K562 (cell line): ENCODE data around the gene EZH1. TPM values are rescaled to one million over a fixed set of nuclear protein-coding genes. Genes with fewer than 3 reads are reported as not detected.

ENCODE experiments used
- ATF4 ChIP-seq: fragments of 450-650 bp; formaldehyde crosslinking; IDR thresholded peaks from 2 replicates; pipeline ENCODE4 v1.4.0; 2022; ENCODE audit warnings: mild to moderate bottlenecking, moderate library complexity
- CC2D1A ChIP-seq: fragments of 450-650 bp; IDR thresholded peaks from 2 replicates; pipeline ENCODE4 v1.6.1; 2017; ENCODE audit warnings: mild to moderate bottlenecking
- COPS2 ChIP-seq: fragments of 450-650 bp; conservative IDR thresholded peaks from 2 replicates; pipeline ENCODE4 v1.6.1; 2016; ENCODE audit warnings: mild to moderate bottlenecking, moderate library complexity
- CTBP1 ChIP-seq: fragments of 450-650 bp; IDR thresholded peaks from 2 replicates; pipeline ENCODE4 v1.6.1; 2016; ENCODE audit warnings: borderline replicate concordance
- E4F1 ChIP-seq: fragments of 250-450 bp; sonication (Bioruptor Pico); IDR thresholded peaks from 2 replicates; pipeline ENCODE4 v1.5.0; 2021; ENCODE audit warnings: mild to moderate bottlenecking, borderline replicate concordance
- ELF2 ChIP-seq: fragments of 250-450 bp; sonication (Bioruptor Pico); IDR thresholded peaks from 2 replicates; pipeline ENCODE4 v1.5.0; 2021; ENCODE audit warnings: mild to moderate bottlenecking
- HNRNPLL ChIP-seq: fragments of 200-400 bp; formaldehyde crosslinking; IDR thresholded peaks from 2 replicates; pipeline ENCODE4 v1.6.1; 2017; ENCODE audit warnings: low read length, low read depth, mild to moderate bottlenecking; ENCODE audit not compliant: poor library complexity, severe bottlenecking
- MYBL2 ChIP-seq, 2 experiments: fragments of 450-650 bp in 1 of 2; sonication (generic) in 1 of 2; formaldehyde crosslinking in 1 of 2; IDR thresholded peaks; 2 replicates each; pipeline versions ENCODE4 v1.6.1 to v1.8.1; 2017 to 2022; ENCODE audit warnings: borderline replicate concordance in 1 of 2, inconsistent platforms in 1 of 2, low read depth in 1 of 2, mild to moderate bottlenecking in 1 of 2, missing genetic modification reagents in 1 of 2, moderate library complexity in 1 of 2
- MYNN ChIP-seq, 2 experiments: sonication (generic); formaldehyde crosslinking in 1 of 2; IDR thresholded peaks; 2 replicates each; pipeline versions ENCODE4 v1.5.0 to v1.6.1; 2016 to 2020; ENCODE audit warnings: antibody characterized with exemption in 1 of 2, missing genetic modification reagents in 1 of 2
- RAD21 ChIP-seq, 2 experiments: fragments of 250-450 bp in 1 of 2; fragments of 450-650 bp in 1 of 2; sonication (Bioruptor Pico) in 1 of 2; formaldehyde crosslinking in 1 of 2; IDR thresholded peaks in 1 of 2; conservative IDR thresholded peaks in 1 of 2; 2 replicates each; pipeline versions ENCODE4 v1.4.0 to v1.8.0; 2020 to 2022; ENCODE audit warnings: mild to moderate bottlenecking in 2 of 2, moderate library complexity in 1 of 2
- RCOR1 ChIP-seq, 2 experiments: IDR thresholded peaks; 2 replicates each; pipeline ENCODE4 v1.6.1; 2012; ENCODE audit warnings: low read depth in 2 of 2, low read length in 2 of 2, borderline replicate concordance in 1 of 2, improper control_type of control experiment in 1 of 2
- RNF219 ChIP-seq: fragments of 250-450 bp; sonication (Bioruptor Pico); IDR thresholded peaks from 2 replicates; pipeline ENCODE4 v1.5.0; 2022; ENCODE audit warnings: mild to moderate bottlenecking
- ZC3H11A ChIP-seq: IDR thresholded peaks from 2 replicates; pipeline ENCODE4 v1.6.1; 2012; ENCODE audit warnings: low read depth, low read length, improper control_type of control experiment
- ZNF282 ChIP-seq: sonication (generic); formaldehyde crosslinking; IDR thresholded peaks from 2 replicates; pipeline ENCODE4 v1.8.1; 2023; ENCODE audit warnings: missing genetic modification reagents
- polyA plus RNA-seq, 8 experiments: library from polyadenylated mRNA; depleted of rRNA in 4 of 8; stranded (reverse) in 5 of 8; unstranded in 3 of 8; fragments of >200 nt; fragmentation: Nextera tagmentation in 2 of 8; fragmentation: Illumina TruSeq in 1 of 8; extraction: Ambion mirVana in 2 of 8; extraction: Trizol in 1 of 8; gene quantifications; 2 replicates each; pipeline versions ENCODE4 v1.2.1 to v1.2.3, GENCODE V29; 2011 to 2014; ENCODE audit warnings: inconsistent platforms in 1 of 8, missing spikeins in 1 of 8
- total RNA-seq, 7 experiments: library from RNA; depleted of rRNA in 6 of 7; stranded (reverse); fragments of >200 nt in 6 of 7; fragmentation: Illumina TruSeq in 2 of 7; extraction: Trizol in 2 of 7; gene quantifications; 2 replicates each; pipeline versions ENCODE4 v1.2.1 to v1.2.3, GENCODE V29; 2011 to 2021; ENCODE audit warnings: low replicate concordance in 1 of 7
- TF ChIP-seq, protein P1 (sequence below): fragments of 250-450 bp; sonication (Bioruptor Pico); IDR thresholded peaks from 2 replicates; pipeline ENCODE4 v1.4.0; 2020

The EZH1 gene
- total and polyA plus RNA-seq, 9 of the 15 experiments (the other 6 are each of a cell fraction or from before 2014, with no cell fraction given): 8.6 to 40.8 (median 22.9) TPM

GRCh38 chr17:42720996-42721583 is 23.8 kb downstream of the EZH1 start (continued):
- TF ChIP-seq, protein P1, sequence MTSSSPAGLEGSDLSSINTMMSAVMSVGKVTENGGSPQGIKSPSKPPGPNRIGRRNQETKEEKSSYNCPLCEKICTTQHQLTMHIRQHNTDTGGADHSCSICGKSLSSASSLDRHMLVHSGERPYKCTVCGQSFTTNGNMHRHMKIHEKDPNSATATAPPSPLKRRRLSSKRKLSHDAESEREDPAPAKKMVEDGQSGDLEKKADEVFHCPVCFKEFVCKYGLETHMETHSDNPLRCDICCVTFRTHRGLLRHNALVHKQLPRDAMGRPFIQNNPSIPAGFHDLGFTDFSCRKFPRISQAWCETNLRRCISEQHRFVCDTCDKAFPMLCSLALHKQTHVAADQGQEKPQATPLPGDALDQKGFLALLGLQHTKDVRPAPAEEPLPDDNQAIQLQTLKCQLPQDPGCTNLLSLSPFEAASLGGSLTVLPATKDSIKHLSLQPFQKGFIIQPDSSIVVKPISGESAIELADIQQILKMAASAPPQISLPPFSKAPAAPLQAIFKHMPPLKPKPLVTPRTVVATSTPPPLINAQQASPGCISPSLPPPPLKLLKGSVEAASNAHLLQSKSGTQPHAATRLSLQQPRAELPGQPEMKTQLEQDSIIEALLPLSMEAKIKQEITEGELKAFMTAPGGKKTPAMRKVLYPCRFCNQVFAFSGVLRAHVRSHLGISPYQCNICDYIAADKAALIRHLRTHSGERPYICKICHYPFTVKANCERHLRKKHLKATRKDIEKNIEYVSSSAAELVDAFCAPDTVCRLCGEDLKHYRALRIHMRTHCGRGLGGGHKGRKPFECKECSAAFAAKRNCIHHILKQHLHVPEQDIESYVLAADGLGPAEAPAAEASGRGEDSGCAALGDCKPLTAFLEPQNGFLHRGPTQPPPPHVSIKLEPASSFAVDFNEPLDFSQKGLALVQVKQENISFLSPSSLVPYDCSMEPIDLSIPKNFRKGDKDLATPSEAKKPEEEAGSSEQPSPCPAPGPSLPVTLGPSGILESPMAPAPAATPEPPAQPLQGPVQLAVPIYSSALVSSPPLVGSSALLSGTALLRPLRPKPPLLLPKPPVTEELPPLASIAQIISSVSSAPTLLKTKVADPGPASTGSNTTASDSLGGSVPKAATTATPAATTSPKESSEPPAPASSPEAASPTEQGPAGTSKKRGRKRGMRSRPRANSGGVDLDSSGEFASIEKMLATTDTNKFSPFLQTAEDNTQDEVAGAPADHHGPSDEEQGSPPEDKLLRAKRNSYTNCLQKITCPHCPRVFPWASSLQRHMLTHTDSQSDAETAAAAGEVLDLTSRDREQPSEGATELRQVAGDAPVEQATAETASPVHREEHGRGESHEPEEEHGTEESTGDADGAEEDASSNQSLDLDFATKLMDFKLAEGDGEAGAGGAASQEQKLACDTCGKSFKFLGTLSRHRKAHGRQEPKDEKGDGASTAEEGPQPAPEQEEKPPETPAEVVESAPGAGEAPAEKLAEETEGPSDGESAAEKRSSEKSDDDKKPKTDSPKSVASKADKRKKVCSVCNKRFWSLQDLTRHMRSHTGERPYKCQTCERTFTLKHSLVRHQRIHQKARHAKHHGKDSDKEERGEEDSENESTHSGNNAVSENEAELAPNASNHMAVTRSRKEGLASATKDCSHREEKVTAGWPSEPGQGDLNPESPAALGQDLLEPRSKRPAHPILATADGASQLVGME (CRISPR knock-in tag): no peak
- TF ChIP-seq ZC3H11A (no peak), CC2D1A (peak; percentile 60; the same call in 1 of the 2 replicates), CTBP1 (peak; percentile 69; the same call in 1 of the 2 replicates), RAD21 (CRISPR knock-in tag; conservative IDR thresholded peaks at IDR 0.05 in 1 of 2, IDR thresholded peaks at IDR 0.05 in 1 of 2) (peak; percentile 88 to 96), RNF219 (CRISPR knock-in tag) (no peak), ATF4 (CRISPR knock-in tag) (no peak), MYBL2 (IDR thresholded peaks at IDR 0.05; ENCODE audit: low read depth) (no peak), MYBL2 (CRISPR knock-in tag; IDR thresholded peaks at IDR 0.05; ENCODE audit: borderline replicate concordance) (no peak), ELF2 (CRISPR knock-in tag) (no peak), COPS2 (no peak), HNRNPLL (no peak), RCOR1 (IDR thresholded peaks at IDR 0.05; ENCODE audit: borderline replicate concordance in 1 of 2, low read depth in 2 of 2, low read length in 2 of 2) (peak in 1 of 2 experiments; percentile 52; a peak in 1 of 4 replicates), E4F1 (CRISPR knock-in tag) (no peak), ZNF282 (no peak), MYNN (IDR thresholded peaks at IDR 0.05) (no peak), MYNN (CRISPR knock-in tag; IDR thresholded peaks at IDR 0.05) (no peak)
